Ishikawa (cell line): Measurements from ENCODE around the gene YIPF5.

Experiments
- CEBPB ChIP-seq: IDR thresholded peaks from 2 replicates; pipeline ENCODE4 v1.6.1; 2012
- CREB1 ChIP-seq: IDR thresholded peaks from 2 replicates; pipeline ENCODE4 v1.6.1; 2012; ENCODE audit warnings: low read depth
- EGR1 ChIP-seq: IDR thresholded peaks from 2 replicates; pipeline ENCODE4 v1.6.1; 2012
- EP300 ChIP-seq: IDR thresholded peaks from 2 replicates; pipeline ENCODE4 v1.6.1; 2012; ENCODE audit warnings: borderline replicate concordance
- FOXM1 ChIP-seq: IDR thresholded peaks from 2 replicates; pipeline ENCODE4 v1.6.1; 2012; ENCODE audit warnings: low read depth, borderline replicate concordance
- RAD21 ChIP-seq: IDR thresholded peaks from 2 replicates; pipeline ENCODE4 v1.6.1; 2012; ENCODE audit warnings: low read depth
- TAF1 ChIP-seq: IDR thresholded peaks from 2 replicates; pipeline ENCODE4 v1.6.1; 2012; ENCODE audit warnings: low read depth, mild to moderate bottlenecking
- TCF12 ChIP-seq: IDR thresholded peaks from 2 replicates; pipeline ENCODE4 v1.6.1; 2012; ENCODE audit warnings: low read depth
- USF1 ChIP-seq: IDR thresholded peaks from 2 replicates; pipeline ENCODE4 v1.6.1; 2012
- YY1 ChIP-seq: IDR thresholded peaks from 2 replicates; pipeline ENCODE4 v1.6.1; 2012; ENCODE audit warnings: low read depth
- TF ChIP-seq, protein P1 (sequence below): IDR thresholded peaks from 2 replicates; pipeline ENCODE4 v1.6.1; 2012; ENCODE audit warnings: low read depth, mild to moderate bottlenecking

GRCh38 chr5:144207875-144208444 lies 37.5 kb upstream of the YIPF5 start:
- no peak for TF ChIP-seq TCF12
- no peak for TF ChIP-seq CEBPB
- TF ChIP-seq YY1, result no peak
- TF ChIP-seq FOXM1, result no peak
- no peak for TF ChIP-seq RAD21
- no peak for TF ChIP-seq TAF1
- TF ChIP-seq USF1, result no peak
- TF ChIP-seq, protein P1, sequence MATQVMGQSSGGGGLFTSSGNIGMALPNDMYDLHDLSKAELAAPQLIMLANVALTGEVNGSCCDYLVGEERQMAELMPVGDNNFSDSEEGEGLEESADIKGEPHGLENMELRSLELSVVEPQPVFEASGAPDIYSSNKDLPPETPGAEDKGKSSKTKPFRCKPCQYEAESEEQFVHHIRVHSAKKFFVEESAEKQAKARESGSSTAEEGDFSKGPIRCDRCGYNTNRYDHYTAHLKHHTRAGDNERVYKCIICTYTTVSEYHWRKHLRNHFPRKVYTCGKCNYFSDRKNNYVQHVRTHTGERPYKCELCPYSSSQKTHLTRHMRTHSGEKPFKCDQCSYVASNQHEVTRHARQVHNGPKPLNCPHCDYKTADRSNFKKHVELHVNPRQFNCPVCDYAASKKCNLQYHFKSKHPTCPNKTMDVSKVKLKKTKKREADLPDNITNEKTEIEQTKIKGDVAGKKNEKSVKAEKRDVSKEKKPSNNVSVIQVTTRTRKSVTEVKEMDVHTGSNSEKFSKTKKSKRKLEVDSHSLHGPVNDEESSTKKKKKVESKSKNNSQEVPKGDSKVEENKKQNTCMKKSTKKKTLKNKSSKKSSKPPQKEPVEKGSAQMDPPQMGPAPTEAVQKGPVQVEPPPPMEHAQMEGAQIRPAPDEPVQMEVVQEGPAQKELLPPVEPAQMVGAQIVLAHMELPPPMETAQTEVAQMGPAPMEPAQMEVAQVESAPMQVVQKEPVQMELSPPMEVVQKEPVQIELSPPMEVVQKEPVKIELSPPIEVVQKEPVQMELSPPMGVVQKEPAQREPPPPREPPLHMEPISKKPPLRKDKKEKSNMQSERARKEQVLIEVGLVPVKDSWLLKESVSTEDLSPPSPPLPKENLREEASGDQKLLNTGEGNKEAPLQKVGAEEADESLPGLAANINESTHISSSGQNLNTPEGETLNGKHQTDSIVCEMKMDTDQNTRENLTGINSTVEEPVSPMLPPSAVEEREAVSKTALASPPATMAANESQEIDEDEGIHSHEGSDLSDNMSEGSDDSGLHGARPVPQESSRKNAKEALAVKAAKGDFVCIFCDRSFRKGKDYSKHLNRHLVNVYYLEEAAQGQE, result no peak
- TF ChIP-seq EGR1, result no peak
- TF ChIP-seq EP300, result no peak
- no peak for TF ChIP-seq CREB1
